ENCODE results near the gene ZNF429.

ZNF429 gene

GRCh38 chr19:21483589-21484170, 21.7 kb upstream of the ZNF429 start:
- H3K79me2 ChIP-seq (ENCODE audit: insufficient read depth, low read length): no peaks in the 10 kb centered on the region
- H3K36me3 ChIP-seq (ENCODE audit: low read length): no peaks in the 10 kb centered on the region
- H2AFZ ChIP-seq (ENCODE audit: low read depth, low read length, severe bottlenecking): peak overlapping the region; percentile 70
- H3K4me3 ChIP-seq (ENCODE audit: insufficient read depth, low read length, poor library complexity, severe bottlenecking): no peak overlapping the region
- H3K27ac ChIP-seq (ENCODE audit: low read depth, low read length): no peak overlapping the region
- H3F3A ChIP-seq (ENCODE audit: insufficient read depth): no peaks in the 10 kb centered on the region
- TF ChIP-seq CTCF (IDR thresholded peaks at IDR 0.05; ENCODE audit: insufficient read depth, low read length, poor library complexity, severe bottlenecking) (peak; percentile 39), EZH2phosphoT487 (conservative IDR thresholded peaks at IDR 0.05; ENCODE audit: low read length) (no peak)
- no peaks in the 10 kb centered on the region for H4K20me1 ChIP-seq (ENCODE audit: low read depth, low read length)
- H3K4me2 ChIP-seq (ENCODE audit: low read depth, low read length, poor library complexity, severe bottlenecking): no peak overlapping the region
- no peaks in the 10 kb centered on the region for H3K9me2 ChIP-seq (replicated peaks; ENCODE audit: insufficient read depth, low read length)
- H3K9me3 ChIP-seq (ENCODE audit: insufficient read depth, low read length): no peaks in the 10 kb centered on the region
- H3K9ac ChIP-seq (ENCODE audit: low read length): no peak overlapping the region
- H3K27me3 ChIP-seq (ENCODE audit: low read length): no peaks in the 10 kb centered on the region

- no peak overlapping the region for H3K27ac ChIP-seq (ENCODE audit: low read depth, low read length)
- no peaks in the 10 kb centered on the region for H3K79me2 ChIP-seq (ENCODE audit: insufficient read depth, low read length)
- no peak overlapping the region for H3K9ac ChIP-seq (ENCODE audit: low read length)
- H3K27me3 ChIP-seq (ENCODE audit: low read length): no peaks in the 10 kb centered on the region
- no peak overlapping the region for H3K4me3 ChIP-seq (ENCODE audit: insufficient read depth, low read length, poor library complexity, severe bottlenecking)
- H3K9me3 ChIP-seq (ENCODE audit: insufficient read depth, low read length): no peaks in the 10 kb centered on the region
- no peaks in the 10 kb centered on the region for H3F3A ChIP-seq (ENCODE audit: insufficient read depth)
- H2AFZ ChIP-seq (ENCODE audit: low read depth, low read length, severe bottlenecking): no peak overlapping the region
- H3K4me2 ChIP-seq (ENCODE audit: low read depth, low read length, poor library complexity, severe bottlenecking): no peak overlapping the region
- H3K36me3 ChIP-seq (ENCODE audit: low read length): no peaks in the 10 kb centered on the region
- H3K9me2 ChIP-seq (replicated peaks; ENCODE audit: insufficient read depth, low read length): no peaks in the 10 kb centered on the region
- TF ChIP-seq EZH2phosphoT487 (conservative IDR thresholded peaks at IDR 0.05; ENCODE audit: low read length) (no peak), CTCF (IDR thresholded peaks at IDR 0.05; ENCODE audit: insufficient read depth, low read length, poor library complexity, severe bottlenecking) (no peak)
- no peaks in the 10 kb centered on the region for H4K20me1 ChIP-seq (ENCODE audit: low read depth, low read length)
Measured at GRCh38 chr19:21484631-21485030, 20.8 kb upstream of the ZNF429 start.

DNA sequence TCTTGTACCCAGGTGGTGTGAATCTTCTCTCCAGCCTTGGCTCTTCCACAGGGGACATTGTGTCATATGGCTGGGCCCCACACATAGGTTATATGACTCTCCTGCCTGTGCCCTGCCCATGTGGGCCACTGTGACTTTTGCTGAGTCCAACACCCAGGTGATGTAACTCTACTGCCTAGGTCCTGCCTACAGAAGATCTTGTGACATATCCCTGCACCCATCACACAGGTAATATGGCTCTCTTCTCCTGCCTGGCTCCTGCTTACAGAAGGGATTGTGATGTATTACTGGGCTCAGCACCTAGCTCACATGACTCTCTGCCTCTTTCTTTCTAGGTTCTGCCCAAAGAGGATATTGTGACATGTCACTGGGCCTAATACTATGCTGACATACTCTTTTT, 19.5 kb upstream of the ZNF429 start:
- Histone ChIP-seq H3K9ac (ENCODE audit: low read length) (no peak overlapping the region), H3K36me3 (ENCODE audit: low read length) (no peaks in the 10 kb centered on the region), H3K27ac (ENCODE audit: low read depth, low read length) (no peak overlapping the region), H3K4me2 (ENCODE audit: low read depth, low read length, poor library complexity, severe bottlenecking) (no peak overlapping the region), H3K27me3 (ENCODE audit: low read length) (no peaks in the 10 kb centered on the region), H3K9me2 (replicated peaks; ENCODE audit: insufficient read depth, low read length) (no peaks in the 10 kb centered on the region), H4K20me1 (ENCODE audit: low read depth, low read length) (no peaks in the 10 kb centered on the region), H2AFZ (ENCODE audit: low read depth, low read length, severe bottlenecking) (no peak overlapping the region), H3F3A (ENCODE audit: insufficient read depth) (no peaks in the 10 kb centered on the region), H3K4me3 (ENCODE audit: insufficient read depth, low read length, poor library complexity, severe bottlenecking) (no peak overlapping the region), H3K9me3 (ENCODE audit: insufficient read depth, low read length) (no peaks in the 10 kb centered on the region), H3K79me2 (ENCODE audit: insufficient read depth, low read length) (no peaks in the 10 kb centered on the region)
- TF ChIP-seq CTCF (IDR thresholded peaks at IDR 0.05; ENCODE audit: insufficient read depth, low read length, poor library complexity, severe bottlenecking) (no peak), EZH2phosphoT487 (conservative IDR thresholded peaks at IDR 0.05; ENCODE audit: low read length) (no peak)
